SU-DHL-6 (cell line): ENCODE data around the gene C10orf62.
"Not testable (repeated sequence)": the region's sequence is repeated elsewhere in the genome, so short reads cannot be mapped to it uniquely, and the experiment has no call there.

Experiments used
- H2AFZ ChIP-seq: fragments of 200-600 bp; sonication (generic); 2 replicates; pipeline ENCODE4 v1.6.1; 2014; ENCODE audit warnings: low read depth, mild to moderate bottlenecking, moderate library complexity, mixed read lengths, antibody characterized with exemption, low read length; ENCODE audit not compliant: severe bottlenecking
- H3F3A ChIP-seq: fragments of 200-600 bp; shearing (Covaris generic); 2 replicates; pipeline ENCODE4 v1.6.0; 2016; ENCODE audit warnings: antibody characterized with exemption, mild to moderate bottlenecking; ENCODE audit not compliant: insufficient read depth
- H3K27ac ChIP-seq: fragments of 200-600 bp; sonication (generic); 2 replicates; pipeline ENCODE4 v1.5.1; 2016; ENCODE audit warnings: low read depth, mild to moderate bottlenecking, low read length, moderate library complexity, mixed read lengths
- H3K27me3 ChIP-seq: fragments of 200-600 bp; sonication (generic), shearing (Covaris generic); 2 replicates; pipeline ENCODE4 v1.6.0; 2014; ENCODE audit warnings: mild to moderate bottlenecking, low read length
- H3K36me3 ChIP-seq: fragments of 200-600 bp; sonication (generic); 2 replicates; pipeline ENCODE4 v1.6.1; 2014; ENCODE audit warnings: mild to moderate bottlenecking, low read length, mixed read lengths
- H3K4me2 ChIP-seq: fragments of 300-600, 200-600 bp; shearing (Covaris generic), sonication (generic); 2 replicates; pipeline ENCODE4 v1.6.0; 2014; ENCODE audit warnings: low read length, low read depth, mild to moderate bottlenecking; ENCODE audit not compliant: poor library complexity, severe bottlenecking
- H3K4me3 ChIP-seq: fragments of 200-600 bp; sonication (generic); 2 replicates; pipeline ENCODE4 v1.5.1; 2014; ENCODE audit warnings: antibody characterized with exemption, low read length, mild to moderate bottlenecking, mixed read lengths; ENCODE audit not compliant: insufficient read depth, poor library complexity, severe bottlenecking
- H3K79me2 ChIP-seq: fragments of 200-600 bp; sonication (generic); 2 replicates; pipeline ENCODE4 v1.6.1; 2014; ENCODE audit warnings: mild to moderate bottlenecking, low read length, moderate library complexity; ENCODE audit not compliant: insufficient read depth
- H3K9ac ChIP-seq: fragments of 200-600 bp; sonication (generic); 2 replicates; pipeline ENCODE4 v1.7.0; 2014; ENCODE audit warnings: mild to moderate bottlenecking, low read length
- H3K9me2 ChIP-seq: fragments of 200-600 bp; sonication (generic); replicated peaks from 2 replicates; pipeline ENCODE4 v1.6.1; 2014; ENCODE audit warnings: low read length; ENCODE audit not compliant: insufficient read depth
- H3K9me3 ChIP-seq: fragments of 200-600 bp; sonication (generic); 2 replicates; pipeline ENCODE4 v1.6.1; 2014; ENCODE audit warnings: low read length, mixed read lengths; ENCODE audit not compliant: insufficient read depth
- H4K20me1 ChIP-seq: fragments of 200-600 bp; sonication (generic); 2 replicates; pipeline ENCODE4 v1.6.1; 2014; ENCODE audit warnings: low read depth, mild to moderate bottlenecking, antibody characterized with exemption, low read length, moderate library complexity, mixed read lengths
- EZH2phosphoT487 ChIP-seq: fragments of 200-600 bp; sonication (generic), shearing (Covaris generic); conservative IDR thresholded peaks from 2 replicates; pipeline ENCODE4 v1.6.1; 2018; ENCODE audit warnings: mild to moderate bottlenecking, antibody characterized with exemption, low read length, moderate library complexity, mixed read lengths
- TF ChIP-seq, protein P1 (sequence below): fragments of 200-600 bp; sonication (generic); IDR thresholded peaks from one replicate; pipeline ENCODE4 v1.5.1; 2017; ENCODE audit warnings: antibody characterized with exemption, mild to moderate bottlenecking, low read length, moderate library complexity; ENCODE audit not compliant: insufficient read depth, poor library complexity, severe bottlenecking

The C10orf62 gene

DNA sequence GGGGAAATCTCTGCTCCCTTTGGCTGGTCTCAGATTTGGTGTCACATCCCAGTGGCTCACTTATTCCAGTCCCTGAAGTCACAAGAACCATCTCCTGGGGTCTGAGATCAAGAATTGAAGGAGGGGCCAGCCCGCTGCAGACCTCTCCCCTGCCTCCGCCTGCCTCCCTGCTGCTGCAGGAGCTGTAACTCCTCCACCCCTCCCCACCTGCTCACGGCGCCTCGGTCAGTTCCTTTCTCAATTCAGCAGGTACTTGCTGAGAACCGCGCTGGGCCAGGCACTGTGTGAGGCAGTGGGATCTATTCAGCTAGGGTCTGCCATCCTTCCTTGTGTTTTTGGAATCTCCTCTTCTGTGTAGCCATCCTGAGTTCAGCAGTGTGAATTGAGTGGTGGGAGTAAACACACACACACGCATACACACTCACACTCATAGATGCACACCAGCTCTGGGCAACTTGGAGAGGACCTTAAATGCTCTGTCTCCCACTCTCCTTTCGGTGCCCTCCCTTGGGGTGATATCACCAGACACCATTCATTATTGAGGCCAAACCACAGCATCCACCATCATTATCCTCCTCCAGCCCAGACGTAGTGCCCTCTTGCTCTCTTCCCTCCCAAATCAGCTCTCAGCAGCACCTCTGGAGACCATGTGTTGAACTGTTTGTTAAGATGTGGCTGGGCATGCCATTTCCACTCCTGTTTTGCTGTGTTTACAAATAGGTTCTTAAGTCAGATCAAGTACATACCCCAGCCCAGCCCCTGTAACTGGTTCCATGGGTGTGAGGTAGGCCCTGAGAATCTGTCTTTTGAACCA, 39.0 kb upstream of the C10orf62 start:
- Histone ChIP-seq H3K27me3 (no peaks in the 10 kb centered on the region), H4K20me1 (no peaks in the 10 kb centered on the region), H3K36me3 (no peaks in the 10 kb centered on the region), H3K79me2 (no peaks in the 10 kb centered on the region), H2AFZ (no peak overlapping the region), H3K9me3 (no peaks in the 10 kb centered on the region), H3K27ac (no peak overlapping the region), H3K9ac (no peak overlapping the region), H3F3A (no peaks in the 10 kb centered on the region), H3K4me2 (no peak overlapping the region), H3K9me2 (no peaks in the 10 kb centered on the region), H3K4me3 (no peak overlapping the region)
- no peak for TF ChIP-seq EZH2phosphoT487
- TF ChIP-seq, protein P1, sequence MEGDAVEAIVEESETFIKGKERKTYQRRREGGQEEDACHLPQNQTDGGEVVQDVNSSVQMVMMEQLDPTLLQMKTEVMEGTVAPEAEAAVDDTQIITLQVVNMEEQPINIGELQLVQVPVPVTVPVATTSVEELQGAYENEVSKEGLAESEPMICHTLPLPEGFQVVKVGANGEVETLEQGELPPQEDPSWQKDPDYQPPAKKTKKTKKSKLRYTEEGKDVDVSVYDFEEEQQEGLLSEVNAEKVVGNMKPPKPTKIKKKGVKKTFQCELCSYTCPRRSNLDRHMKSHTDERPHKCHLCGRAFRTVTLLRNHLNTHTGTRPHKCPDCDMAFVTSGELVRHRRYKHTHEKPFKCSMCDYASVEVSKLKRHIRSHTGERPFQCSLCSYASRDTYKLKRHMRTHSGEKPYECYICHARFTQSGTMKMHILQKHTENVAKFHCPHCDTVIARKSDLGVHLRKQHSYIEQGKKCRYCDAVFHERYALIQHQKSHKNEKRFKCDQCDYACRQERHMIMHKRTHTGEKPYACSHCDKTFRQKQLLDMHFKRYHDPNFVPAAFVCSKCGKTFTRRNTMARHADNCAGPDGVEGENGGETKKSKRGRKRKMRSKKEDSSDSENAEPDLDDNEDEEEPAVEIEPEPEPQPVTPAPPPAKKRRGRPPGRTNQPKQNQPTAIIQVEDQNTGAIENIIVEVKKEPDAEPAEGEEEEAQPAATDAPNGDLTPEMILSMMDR: no peak

DNA sequence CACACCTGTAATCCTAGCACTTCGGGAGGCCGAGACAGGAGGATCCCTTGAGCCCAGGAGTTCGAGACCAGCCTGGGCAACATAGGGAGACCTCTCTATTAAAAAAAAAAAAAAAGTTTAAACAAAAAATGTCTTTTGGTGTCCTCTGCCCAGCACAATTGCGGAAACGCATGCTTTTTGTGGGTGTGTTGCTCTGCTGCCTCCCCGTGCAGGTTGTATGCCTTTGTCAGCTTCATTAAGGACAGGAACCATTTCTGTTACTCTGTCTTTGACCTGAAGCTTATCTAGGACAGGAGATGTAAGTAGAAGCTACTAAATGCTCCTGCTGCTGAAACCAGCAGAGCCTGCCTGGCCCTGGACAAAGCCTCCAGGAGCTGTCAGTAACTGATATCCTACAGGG, 38.2 kb upstream of the C10orf62 start:
- TF ChIP-seq, protein P1: no peak
- no peak for TF ChIP-seq EZH2phosphoT487
- H3K27ac ChIP-seq: no peak overlapping the region
- H3K9me2 ChIP-seq: no peaks in the 10 kb centered on the region
- H3K4me3 ChIP-seq: no peak overlapping the region
- no peaks in the 10 kb centered on the region for H3K9me3 ChIP-seq
- H4K20me1 ChIP-seq: no peaks in the 10 kb centered on the region
- H2AFZ ChIP-seq: no peak overlapping the region
- H3K27me3 ChIP-seq: no peaks in the 10 kb centered on the region
- no peaks in the 10 kb centered on the region for H3K79me2 ChIP-seq
- H3F3A ChIP-seq: no peaks in the 10 kb centered on the region
- no peak overlapping the region for H3K9ac ChIP-seq
- H3K36me3 ChIP-seq: no peaks in the 10 kb centered on the region
- no peak overlapping the region for H3K4me2 ChIP-seq

DNA sequence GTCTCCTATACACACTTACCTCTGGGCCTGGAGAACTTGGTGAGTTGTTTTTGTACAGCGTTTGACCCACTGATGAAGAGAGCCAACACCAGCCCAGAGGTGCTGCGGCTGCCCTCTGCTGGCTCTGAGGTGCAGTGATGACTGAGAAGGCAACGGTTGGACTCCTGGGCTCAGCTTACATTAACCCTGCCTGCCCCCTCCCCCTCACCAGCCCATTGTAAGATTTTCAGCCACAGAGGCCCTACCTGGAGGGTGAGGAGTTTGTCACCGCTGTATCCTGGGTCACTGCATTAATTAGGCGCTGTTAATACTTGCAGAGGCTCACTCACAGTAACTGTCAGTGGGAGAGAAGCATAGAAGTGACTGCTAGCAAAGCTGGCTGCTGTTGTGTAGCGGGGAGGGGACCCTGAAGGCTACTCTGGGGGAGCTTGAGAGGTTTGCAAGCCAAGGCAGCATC, 35.9 kb upstream of the C10orf62 start:
- no peaks in the 10 kb centered on the region for H4K20me1 ChIP-seq
- H3K36me3 ChIP-seq: no peaks in the 10 kb centered on the region
- H3K9ac ChIP-seq: no peak overlapping the region
- H3F3A ChIP-seq: no peaks in the 10 kb centered on the region
- no peak overlapping the region for H3K4me3 ChIP-seq
- H3K27me3 ChIP-seq: no peaks in the 10 kb centered on the region
- H3K9me3 ChIP-seq: no peaks in the 10 kb centered on the region
- H3K79me2 ChIP-seq: no peaks in the 10 kb centered on the region
- H3K27ac ChIP-seq: no peak overlapping the region
- H3K9me2 ChIP-seq: no peaks in the 10 kb centered on the region
- TF ChIP-seq, protein P1: peak; percentile 45
- TF ChIP-seq EZH2phosphoT487: no peak
- H3K4me2 ChIP-seq: no peak overlapping the region
- H2AFZ ChIP-seq: no peak overlapping the region

DNA sequence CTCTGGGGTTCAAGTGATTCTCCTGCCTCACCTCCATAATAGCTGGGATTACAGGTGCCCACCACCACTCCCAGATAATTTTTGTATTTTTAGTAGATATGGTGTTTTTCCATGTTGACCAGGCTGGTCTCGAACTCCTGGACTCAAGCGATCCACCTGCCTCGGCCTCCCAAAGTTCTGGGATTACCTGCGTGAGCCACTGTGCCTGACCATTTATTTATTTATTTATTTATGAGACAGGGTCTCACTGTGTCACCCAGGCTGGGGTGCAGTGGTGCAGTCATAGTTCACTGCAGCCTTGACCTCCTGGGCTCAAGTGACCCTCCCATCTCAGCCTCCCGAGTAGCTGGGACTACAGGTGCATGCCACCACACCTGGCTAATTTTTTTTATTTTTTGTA, 35.2 kb upstream of the C10orf62 start:
- not testable (repeated sequence) for H3K9ac ChIP-seq, H3K9me3 ChIP-seq, H3K36me3 ChIP-seq, H3F3A ChIP-seq, H3K9me2 ChIP-seq, H3K27me3 ChIP-seq, H3K79me2 ChIP-seq, H3K4me2 ChIP-seq, H2AFZ ChIP-seq, H3K27ac ChIP-seq, H4K20me1 ChIP-seq, H3K4me3 ChIP-seq

DNA sequence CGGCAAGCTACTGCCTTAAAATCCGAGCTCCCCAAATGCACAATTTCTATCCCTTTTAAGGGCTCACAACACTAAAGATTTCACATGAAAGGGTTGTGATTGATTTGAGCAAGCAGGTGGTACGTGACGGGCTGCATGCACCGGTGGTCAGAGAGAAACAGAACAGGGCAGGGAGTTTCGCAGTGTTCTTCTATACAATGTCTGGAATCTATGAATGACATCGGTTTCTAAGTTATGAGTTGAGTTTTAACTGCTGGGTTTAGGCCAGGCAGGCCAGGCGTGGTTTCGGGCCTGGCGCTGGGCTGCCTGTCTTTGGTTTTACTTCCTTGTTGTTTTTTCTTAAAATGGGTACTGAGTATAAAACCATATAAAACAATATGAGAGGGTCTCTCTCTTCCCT, 34.0 kb upstream of the C10orf62 start:
- not testable (repeated sequence) for H3K9me2 ChIP-seq, H3K4me2 ChIP-seq, H3K36me3 ChIP-seq, H3K27me3 ChIP-seq, H3K9ac ChIP-seq, H3K4me3 ChIP-seq, H3K27ac ChIP-seq, H2AFZ ChIP-seq, H3K9me3 ChIP-seq, H3F3A ChIP-seq, H3K79me2 ChIP-seq, H4K20me1 ChIP-seq
